Stomach (tissue), 4 donors: ENCODE measurements around the gene GAS2.

ENCODE experiments used
- CTCF ChIP-seq, 7 experiments: fragments of 450-650 bp in 4 of 7; fragments of 200-600 bp in 3 of 7; sonication (generic) in 3 of 7; IDR thresholded peaks; one replicate each; pipeline ENCODE4 v1.5.1; 2016 to 2019; ENCODE audit warnings: antibody characterized with exemption in 7 of 7, control low read depth in 2 of 7, mild to moderate bottlenecking in 1 of 7
- POLR2A ChIP-seq, 4 donors: fragments of 450-650 bp; IDR thresholded peaks; one replicate each; pipeline ENCODE4 v1.6.1; 2016; ENCODE audit warnings: antibody characterized with exemption in 4 of 4, control low read depth in 2 of 4, mild to moderate bottlenecking in 1 of 4, moderate library complexity in 1 of 4
- POLR2AphosphoS5 ChIP-seq, 3 donors: sonication (generic); formaldehyde crosslinking; IDR thresholded peaks; one replicate each; pipeline ENCODE4 v1.6.1; 2016; ENCODE audit warnings: antibody characterized with exemption in 3 of 3

GRCh38 chr11:22668005-22668796 lies 1.8 kb downstream of the GAS2 start:
- TF ChIP-seq CTCF (IDR thresholded peaks at IDR 0.05) = no peak
- TF ChIP-seq POLR2AphosphoS5 (IDR thresholded peaks at IDR 0.05) = no peak
- TF ChIP-seq POLR2A (IDR thresholded peaks at IDR 0.05) = no peak
